Measurements from ENCODE around the gene OBSCN.

DNA sequence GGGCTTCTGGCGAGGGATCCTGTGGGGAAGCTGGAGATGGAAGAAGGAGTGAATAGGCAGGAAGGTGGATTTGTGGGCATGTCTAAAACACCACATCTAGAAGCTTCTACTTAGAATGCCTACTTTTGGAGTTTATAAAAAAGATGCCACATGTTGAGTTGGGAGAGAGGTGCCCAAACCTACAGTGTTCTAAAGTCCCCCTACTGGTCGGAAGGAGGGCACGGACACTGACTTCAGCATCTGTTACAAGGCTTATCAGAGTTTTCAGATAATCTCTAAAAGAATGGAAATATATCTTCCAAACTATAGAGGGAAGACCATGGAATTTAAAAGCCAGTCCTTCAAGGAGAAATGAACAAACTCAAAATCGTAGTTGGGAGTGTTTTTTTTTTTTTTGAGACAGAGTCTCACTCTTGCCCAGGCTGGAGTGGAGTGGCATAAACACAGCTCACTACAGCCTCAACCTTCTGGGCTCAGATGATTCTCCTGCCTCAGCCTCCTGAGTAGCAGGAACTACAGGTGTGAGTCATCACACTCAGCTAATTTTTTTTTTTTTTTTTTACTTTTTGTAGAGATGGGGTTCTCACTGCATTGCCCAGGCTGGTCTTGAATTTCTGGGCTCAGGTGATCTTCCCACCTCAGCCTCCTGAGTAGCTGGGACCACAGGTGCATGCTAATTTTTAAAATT, 27.4 kb upstream of the OBSCN start:
- TF ChIP-seq CTCF (IDR thresholded peaks at IDR 0.05; ENCODE audit: extremely low read depth in 1 of 2, insufficient read depth in 1 of 2, low read depth in 1 of 2, low read length in 2 of 2) (peak in 1 of 2 donors; percentile 24), EZH2 (IDR thresholded peaks at IDR 0.05; ENCODE audit: borderline replicate concordance, low read depth, low read length, severe bottlenecking) (no peak), POLR2A (IDR thresholded peaks at IDR 0.05; ENCODE audit: low read depth, low read length) (no peak), MYC (IDR thresholded peaks at IDR 0.05; ENCODE audit: low read depth, low read length) (no peak), GATA2 (IDR thresholded peaks at IDR 0.05; ENCODE audit: insufficient read depth, insufficient read length, low read depth, low read length) (no peak), POLR2AphosphoS5 (IDR thresholded peaks at IDR 0.05; ENCODE audit: insufficient read depth, low read depth, low read length) (no peak)
- TF ChIP-seq, protein P1, sequence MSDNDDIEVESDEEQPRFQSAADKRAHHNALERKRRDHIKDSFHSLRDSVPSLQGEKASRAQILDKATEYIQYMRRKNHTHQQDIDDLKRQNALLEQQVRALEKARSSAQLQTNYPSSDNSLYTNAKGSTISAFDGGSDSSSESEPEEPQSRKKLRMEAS (IDR thresholded peaks at IDR 0.05; ENCODE audit: insufficient read depth, insufficient read length): no peak
